HepG2 (cell line): ENCODE measurements around the gene PMS2. TPM values are rescaled to one million over a fixed set of nuclear protein-coding genes. Genes with fewer than 3 reads are reported as not detected.
"Not testable (repeated sequence)": the region's sequence is repeated elsewhere in the genome, so short reads cannot be mapped to it uniquely, and the experiment has no call there.

Source experiments
- ATAC-seq: fragments of 200-7000 bp; cut with Tn5 transposase; 3 replicates; pipeline ENCODE4 v1.9.1; 2020; ENCODE audit warnings: mild to moderate bottlenecking, moderate library complexity
- BruUV-seq: library from RNA; stranded (reverse); fragments of 400-500 nt; replicated peaks from 2 replicates; lab custom pipeline; 2021; lab: Mats Ljungman, UMichigan
- CTCF ChIA-PET: fragments of 300-600 bp; formaldehyde crosslinking; extraction: SDS; loops from one replicate; lab custom pipeline; 2021; ENCODE audit warnings: low total read pairs, inconsistent platforms, low intra/inter-chr PET ratio; lab: Yijun Ruan, JAX
- POLR2A ChIA-PET: fragments of 350-600 bp; sonication (Branson Sonifier 250); formaldehyde crosslinking; loops from one replicate; lab custom pipeline; 2020; ENCODE audit warnings: antibody characterized with exemption, inconsistent platforms; lab: Yijun Ruan, JAX
- DNase-seq: peaks from one replicate; pipeline ENCODE4 v3.0.0-alpha.2; 2015; ENCODE audit warnings: low spot score
- FAIRE-seq: peaks from 3 replicates; lab custom pipeline; 2011; peaks lifted over from hg19 to GRCh38; lab: Jason Lieb, UNC
- H2AFZ ChIP-seq: one replicate; pipeline ENCODE4 v1.6.1; 2011; ENCODE audit warnings: low read length, inconsistent platforms
- H3K27ac ChIP-seq: fragments of 300-600 bp; 3 replicates; pipeline ENCODE4 v1.8.0; 2011; ENCODE audit warnings: mixed run types, mild to moderate bottlenecking, mixed read lengths, low read length, inconsistent platforms; ENCODE audit not compliant: insufficient read depth; ENCODE audit errors: extremely low read length
- H3K27me3 ChIP-seq, 2 experiments: fragments of 200-600 bp in 1 of 2; 2 replicates in 1 of 2; 3 replicates in 1 of 2; pipeline versions ENCODE4 v1.6.0 to v1.8.0; 2011; ENCODE audit warnings: low read length in 2 of 2, mild to moderate bottlenecking in 2 of 2, moderate library complexity in 2 of 2, inconsistent platforms in 1 of 2; ENCODE audit not compliant: insufficient read depth in 2 of 2, control insufficient read depth in 1 of 2
- H3K36me3 ChIP-seq, 2 experiments: fragments of 200-600 bp in 1 of 2; replicated peaks in 1 of 2; 2 replicates in 1 of 2; 3 replicates in 1 of 2; pipeline versions ENCODE4 v1.5.1 to v1.8.0; 2011; ENCODE audit warnings: low read length in 2 of 2, inconsistent platforms in 1 of 2; ENCODE audit not compliant: insufficient read depth in 2 of 2, control insufficient read depth in 1 of 2
- H3K4me1 ChIP-seq: 2 replicates; pipeline ENCODE4 v1.5.1; 2012; ENCODE audit warnings: low read length, inconsistent platforms; ENCODE audit not compliant: insufficient read depth
- H3K4me2 ChIP-seq: 2 replicates; pipeline ENCODE4 v1.6.0; 2011; ENCODE audit warnings: low read depth, low read length, inconsistent platforms
- H3K4me3 ChIP-seq, 3 experiments: fragments of 200-600 bp in 1 of 3; sonication (generic), shearing (Covaris generic) in 1 of 3; replicated peaks in 1 of 3; 2 replicates each; pipeline ENCODE4 v1.5.1; 2011 to 2016; ENCODE audit warnings: low read length in 3 of 3, inconsistent platforms in 2 of 3, low read depth in 2 of 3, mild to moderate bottlenecking in 2 of 3, control low read depth in 1 of 3, mixed read lengths in 1 of 3; ENCODE audit not compliant: insufficient read depth in 1 of 3
- H3K79me2 ChIP-seq: one replicate; pipeline ENCODE4 v1.6.1; 2011; ENCODE audit warnings: low read length, inconsistent platforms; ENCODE audit not compliant: insufficient read depth
- H3K9ac ChIP-seq: 2 replicates; pipeline ENCODE4 v1.6.0; 2011; ENCODE audit warnings: mild to moderate bottlenecking, low read depth, low read length, inconsistent platforms; ENCODE audit not compliant: insufficient read depth
- H3K9me3 ChIP-seq: 2 replicates; pipeline ENCODE4 v1.5.1; 2012; ENCODE audit warnings: mild to moderate bottlenecking, low read length
- H4K20me1 ChIP-seq: 2 replicates; pipeline ENCODE4 v1.6.0; 2011; ENCODE audit warnings: inconsistent platforms, mild to moderate bottlenecking, low read length, moderate library complexity; ENCODE audit not compliant: insufficient read depth
- ARID3A ChIP-seq: IDR thresholded peaks from 2 replicates; pipeline ENCODE4 v1.6.1; 2012; ENCODE audit warnings: low read depth, low read length, improper control_type of control experiment
- GTF3A ChIP-seq: sonication (generic); formaldehyde crosslinking; conservative IDR thresholded peaks from 2 replicates; pipeline ENCODE4 v1.4.0; 2020; ENCODE audit warnings: mild to moderate bottlenecking, missing genetic modification reagents
- HIVEP1 ChIP-seq: sonication (generic); formaldehyde crosslinking; IDR thresholded peaks from 2 replicates; pipeline ENCODE4 v1.4.0; 2020; ENCODE audit warnings: mild to moderate bottlenecking, missing genetic modification reagents
- ISX ChIP-seq: sonication (generic); formaldehyde crosslinking; conservative IDR thresholded peaks from 2 replicates; pipeline ENCODE4 v1.5.0; 2020; ENCODE audit warnings: missing genetic modification reagents
- MTF1 ChIP-seq: sonication (generic); formaldehyde crosslinking; IDR thresholded peaks from 2 replicates; pipeline ENCODE4 v1.5.0; 2020; ENCODE audit warnings: missing genetic modification reagents
- PHF20 ChIP-seq: sonication (generic); formaldehyde crosslinking; IDR thresholded peaks from 2 replicates; pipeline ENCODE4 v1.5.0; 2020; ENCODE audit warnings: mild to moderate bottlenecking, missing genetic modification reagents
- RAD21 ChIP-seq: fragments of 450-650 bp; formaldehyde crosslinking; IDR thresholded peaks from 2 replicates; pipeline ENCODE4 v1.5.0; 2020; ENCODE audit warnings: mild to moderate bottlenecking
- STAG1 ChIP-seq: sonication (generic); formaldehyde crosslinking; IDR thresholded peaks from 2 replicates; pipeline ENCODE4 v1.4.0; 2020; ENCODE audit warnings: missing genetic modification reagents
- ZNF121 ChIP-seq: sonication (generic); formaldehyde crosslinking; IDR thresholded peaks from 2 replicates; pipeline ENCODE4 v1.5.0; 2020; ENCODE audit warnings: mild to moderate bottlenecking, missing genetic modification reagents
- ZNF317 ChIP-seq: sonication (generic); formaldehyde crosslinking; IDR thresholded peaks from 2 replicates; pipeline ENCODE4 v1.5.0; 2020; ENCODE audit warnings: mild to moderate bottlenecking, missing genetic modification reagents
- ZNF468 ChIP-seq: sonication (generic); formaldehyde crosslinking; IDR thresholded peaks from 2 replicates; pipeline ENCODE4 v1.8.0; 2022; ENCODE audit warnings: mild to moderate bottlenecking, moderate library complexity, missing genetic modification reagents
- ZNF7 ChIP-seq: IDR thresholded peaks from 2 replicates; pipeline ENCODE4 v1.6.1; 2016; ENCODE audit warnings: missing biosample characterization, missing genetic modification reagents
- WGBS: methylation state at CpG from one replicate; pipeline ENCODE4 v1.1.6; 2017; ENCODE audit warnings: low lambda C conversion rate; 5-methylcytosine and 5-hydroxymethylcytosine counted together
- in situ Hi-C: cut with HindIII; loops from 2 replicates; pipeline ENCODE4 v1.10.0; 2017; ENCODE audit warnings: low pct_unique_long_range_greater_than_20kb; ENCODE audit not compliant: extremely low pct_ligation_motif_present
- intact Hi-C: fragments of 100-400 bp; cut with micrococcal nuclease; formaldehyde crosslinking; loops from one replicate; pipeline ENCODE4 v1.10.0; 2022; ENCODE audit not compliant: unreplicated experiment
- polyA plus RNA-seq, 8 experiments: library from polyadenylated mRNA; depleted of rRNA in 3 of 8; stranded (reverse) in 7 of 8; unstranded in 1 of 8; fragments of >200 nt; fragmentation: Illumina TruSeq in 4 of 8; extraction: Trizol in 4 of 8; gene quantifications; 2 replicates each; pipeline versions ENCODE4 v1.2.1 to v1.2.3, GENCODE V29; 2011 to 2016; ENCODE audit warnings: low read depth in 4 of 8, missing spikeins in 1 of 8, mixed read lengths in 1 of 8; ENCODE audit not compliant: insufficient read depth in 1 of 8
- total RNA-seq, 5 experiments: library from RNA; depleted of rRNA; stranded (reverse); fragments of >200 nt; fragmentation: Illumina TruSeq; extraction: Trizol; gene quantifications; 2 replicates each; pipeline ENCODE4 v1.2.3, GENCODE V29; 2016; ENCODE audit warnings: low read depth in 1 of 5
- TF ChIP-seq, protein P1 (sequence below): sonication (generic); formaldehyde crosslinking; IDR thresholded peaks from 2 replicates; pipeline ENCODE4 v1.5.0; 2020; ENCODE audit warnings: mild to moderate bottlenecking, missing genetic modification reagents

The PMS2 gene
- total and polyA plus RNA-seq, 2 of the 13 experiments (the other 11 are each of a cell fraction or from before 2014, with no cell fraction given) = 6.3 to 11.4 TPM

DNA sequence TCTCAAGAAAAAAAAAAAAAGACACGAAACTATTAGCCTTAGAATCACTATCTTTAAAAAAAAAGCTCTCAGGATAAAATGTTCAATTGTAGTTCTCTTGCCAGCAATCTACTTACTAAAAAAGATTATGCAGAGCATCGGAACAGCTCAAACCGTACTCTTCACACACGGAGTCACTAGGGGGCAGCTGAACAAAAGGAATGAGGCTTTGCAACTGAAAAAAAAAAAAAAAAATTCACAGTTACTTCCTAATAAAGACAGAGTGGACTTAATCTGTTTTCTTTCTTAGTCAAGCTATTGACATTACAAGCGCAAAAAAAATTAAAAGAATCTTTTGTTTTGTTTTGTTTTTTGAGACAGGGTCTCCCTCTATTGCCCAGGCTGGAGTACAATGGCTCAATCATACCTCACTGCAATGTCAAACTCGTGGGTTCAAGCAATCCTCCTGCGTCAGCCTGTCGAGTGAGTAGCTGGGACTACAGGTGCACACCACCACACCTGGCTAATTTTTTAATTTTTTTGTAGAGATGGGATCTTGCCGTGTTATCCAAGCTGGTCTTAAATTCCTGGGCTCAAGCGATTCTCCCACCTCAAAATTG is 11.5 kb downstream of the PMS2 start (continued):
- TF ChIP-seq ARID3A = no peak
- TF ChIP-seq, protein P1, sequence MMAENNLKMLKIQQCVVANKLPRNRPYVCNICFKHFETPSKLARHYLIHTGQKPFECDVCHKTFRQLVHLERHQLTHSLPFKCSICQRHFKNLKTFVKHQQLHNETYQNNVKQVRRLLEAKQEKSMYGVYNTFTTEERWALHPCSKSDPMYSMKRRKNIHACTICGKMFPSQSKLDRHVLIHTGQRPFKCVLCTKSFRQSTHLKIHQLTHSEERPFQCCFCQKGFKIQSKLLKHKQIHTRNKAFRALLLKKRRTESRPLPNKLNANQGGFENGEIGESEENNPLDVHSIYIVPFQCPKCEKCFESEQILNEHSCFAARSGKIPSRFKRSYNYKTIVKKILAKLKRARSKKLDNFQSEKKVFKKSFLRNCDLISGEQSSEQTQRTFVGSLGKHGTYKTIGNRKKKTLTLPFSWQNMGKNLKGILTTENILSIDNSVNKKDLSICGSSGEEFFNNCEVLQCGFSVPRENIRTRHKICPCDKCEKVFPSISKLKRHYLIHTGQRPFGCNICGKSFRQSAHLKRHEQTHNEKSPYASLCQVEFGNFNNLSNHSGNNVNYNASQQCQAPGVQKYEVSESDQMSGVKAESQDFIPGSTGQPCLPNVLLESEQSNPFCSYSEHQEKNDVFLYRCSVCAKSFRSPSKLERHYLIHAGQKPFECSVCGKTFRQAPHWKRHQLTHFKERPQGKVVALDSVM (CRISPR knock-in tag) = 0 out of 2 replicates have a peak, but pooled peaks have one; percentile 21
- no peak for TF ChIP-seq HIVEP1 (CRISPR knock-in tag)
- TF ChIP-seq MTF1 = no peak
- peak; percentile 84 for TF ChIP-seq STAG1 (CRISPR knock-in tag)
- TF ChIP-seq ISX (CRISPR knock-in tag) = no peak
- TF ChIP-seq ZNF317 = no peak
- no peak for TF ChIP-seq ZNF121 (CRISPR knock-in tag)
- TF ChIP-seq PHF20 = no peak
- TF ChIP-seq ZNF468 (CRISPR knock-in tag) = no peak
- TF ChIP-seq RAD21 (CRISPR knock-in tag) = peak; percentile 49; the same call in 1 of the 2 replicates
- TF ChIP-seq GTF3A (CRISPR knock-in tag) = no peak
- no peak for TF ChIP-seq ZNF7 (CRISPR knock-in tag)

DNA sequence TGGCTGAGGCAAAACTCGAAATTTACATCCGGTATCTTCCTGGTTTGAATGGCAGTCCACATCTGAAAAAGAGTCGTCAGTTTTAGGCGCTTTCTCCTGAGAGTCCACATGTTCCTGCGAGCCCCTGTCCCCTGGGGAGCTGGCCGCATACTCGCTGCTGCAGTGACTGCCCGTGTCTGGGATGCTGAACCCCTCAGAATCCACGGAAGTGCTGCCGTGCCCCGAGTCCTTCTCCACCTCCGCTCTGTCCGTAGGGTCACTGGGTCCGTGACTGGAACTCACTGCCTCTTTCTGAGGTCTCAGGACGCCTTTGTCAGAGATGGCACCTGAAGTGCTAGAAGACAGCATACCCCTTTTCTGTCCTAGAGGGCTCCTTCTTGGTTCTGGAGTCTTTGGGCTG is 21.8 kb downstream of the PMS2 start:
- H3K9me3 ChIP-seq, H3K4me2 ChIP-seq, H3K27ac ChIP-seq, CTCF ChIA-PET, H3K9ac ChIP-seq, H3K79me2 ChIP-seq, H3K4me1 ChIP-seq, intact Hi-C loops, H3K4me3 ChIP-seq, H2AFZ ChIP-seq, in situ Hi-C loops, DNase-seq, H4K20me1 ChIP-seq, ATAC-seq, H3K27me3 ChIP-seq, FAIRE-seq, POLR2A ChIA-PET: not testable (repeated sequence)
- 97% methylated on average over 15 of the region's 15 CpGs for WGBS
- peaks cover 0 to 21% of the 10 kb centered on the region in 2 experiments; a peak in 2 of 5 replicates for H3K36me3 ChIP-seq
- TSS peak; percentile 56 for BruUV-seq

GRCh38 chr7:5979680-5980314 is 29.1 kb downstream of the PMS2 start:
- H3K4me2 ChIP-seq, H3K27ac ChIP-seq, H3K36me3 ChIP-seq, H3K9ac ChIP-seq, H3K27me3 ChIP-seq, H4K20me1 ChIP-seq, intact Hi-C loops, H3K9me3 ChIP-seq, DNase-seq, POLR2A ChIA-PET, CTCF ChIA-PET, H3K4me1 ChIP-seq, H3K4me3 ChIP-seq, H3K79me2 ChIP-seq, H2AFZ ChIP-seq, in situ Hi-C loops: not testable (repeated sequence)
- TSS peak; percentile 70 for BruUV-seq
- FAIRE-seq (peak; percentile 97), ATAC-seq (peak; percentile 91)
- 76% methylated on average over 2 of the region's 12 CpGs for WGBS
